ENCODE data around the gene TMEM156.

DNA sequence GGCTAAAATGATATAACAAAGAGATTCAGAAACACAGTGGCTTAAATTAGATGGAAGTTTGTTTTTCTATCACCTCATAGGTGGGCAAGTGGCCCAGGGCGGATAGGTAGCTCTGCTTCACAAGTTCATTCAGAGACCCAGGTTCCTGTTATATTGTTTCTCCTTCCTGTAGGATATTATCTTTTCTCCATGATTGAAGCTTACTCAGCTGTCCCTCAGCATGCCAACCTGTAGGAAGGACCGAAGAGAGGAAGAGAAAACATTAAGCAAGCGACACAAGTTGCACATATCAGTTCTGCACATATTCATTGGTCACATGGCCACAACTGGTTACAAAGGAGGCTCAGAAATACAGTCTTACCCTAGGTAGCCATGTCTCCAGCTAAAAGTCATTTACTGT is 36.7 kb upstream of the TMEM156 start:
- TF ChIP-seq, protein P1, sequence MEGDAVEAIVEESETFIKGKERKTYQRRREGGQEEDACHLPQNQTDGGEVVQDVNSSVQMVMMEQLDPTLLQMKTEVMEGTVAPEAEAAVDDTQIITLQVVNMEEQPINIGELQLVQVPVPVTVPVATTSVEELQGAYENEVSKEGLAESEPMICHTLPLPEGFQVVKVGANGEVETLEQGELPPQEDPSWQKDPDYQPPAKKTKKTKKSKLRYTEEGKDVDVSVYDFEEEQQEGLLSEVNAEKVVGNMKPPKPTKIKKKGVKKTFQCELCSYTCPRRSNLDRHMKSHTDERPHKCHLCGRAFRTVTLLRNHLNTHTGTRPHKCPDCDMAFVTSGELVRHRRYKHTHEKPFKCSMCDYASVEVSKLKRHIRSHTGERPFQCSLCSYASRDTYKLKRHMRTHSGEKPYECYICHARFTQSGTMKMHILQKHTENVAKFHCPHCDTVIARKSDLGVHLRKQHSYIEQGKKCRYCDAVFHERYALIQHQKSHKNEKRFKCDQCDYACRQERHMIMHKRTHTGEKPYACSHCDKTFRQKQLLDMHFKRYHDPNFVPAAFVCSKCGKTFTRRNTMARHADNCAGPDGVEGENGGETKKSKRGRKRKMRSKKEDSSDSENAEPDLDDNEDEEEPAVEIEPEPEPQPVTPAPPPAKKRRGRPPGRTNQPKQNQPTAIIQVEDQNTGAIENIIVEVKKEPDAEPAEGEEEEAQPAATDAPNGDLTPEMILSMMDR (IDR thresholded peaks at IDR 0.05), result no peak
- no peak for TF ChIP-seq POLR2A (IDR thresholded peaks at IDR 0.05)

Data from esophagus squamous epithelium (tissue), 4 donors.